ENCODE measurements around the gene SLC13A5. TPM values are rescaled to one million over a fixed set of nuclear protein-coding genes. Genes with fewer than 3 reads are reported as not detected.

Gene SLC13A5
- total RNA-seq, 4 donors from 2014 or later, result not detected

DNA sequence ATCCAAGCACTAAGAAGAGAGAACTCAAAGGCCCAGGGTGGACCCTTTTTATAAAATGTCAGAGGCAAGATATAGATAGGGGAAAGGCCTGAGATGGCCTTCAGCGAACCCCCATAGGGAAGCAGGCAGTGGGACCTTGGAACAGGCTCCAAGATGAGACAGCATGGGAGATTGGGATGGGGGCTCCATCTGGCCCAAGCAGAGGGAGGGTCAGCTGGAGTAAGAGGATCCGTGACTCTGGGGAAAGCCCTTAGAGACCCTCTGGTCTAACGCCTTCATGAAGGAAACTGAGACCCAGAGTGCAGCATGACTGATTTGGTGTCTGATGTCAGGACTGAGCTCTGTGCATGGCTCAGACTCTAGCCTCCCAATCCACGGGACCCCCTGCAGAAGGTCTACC lies 30.8 kb downstream of the SLC13A5 start:
- Histone ChIP-seq H3K4me3 (no peak overlapping the region), H3K27me3 (peaks cover 45% of the 10 kb centered on the region), H3K27ac (no peak overlapping the region), H3K9me3 (no peaks in the 10 kb centered on the region), H3K36me3 (no peaks in the 10 kb centered on the region), H3K4me1 (no peaks in the 10 kb centered on the region)
- 77 to 85% methylated on average over 2 to 4 of the region's 4 CpGs for WGBS, 2 donors (ENCODE audit: low coverage in 1 of 2)
- intact Hi-C loops (cut with DNase I; ENCODE audit: low total_unique reads) (no loop called here), in situ Hi-C loops (cut with MboI; ENCODE audit: low pct_ligation_motif_present in 1 of 4, low pct_unique_long_range_greater_than_20kb in 1 of 4, low sequenced_read_pairs in 3 of 4) (loop anchor here in 1 of 4 donors (25.0 kb wide), 1 partner anchor 105 kb away; the partner anchor contains the start of gene FBXO39)
- no peak for DNase-seq
- TF ChIP-seq POLR2AphosphoS5 (IDR thresholded peaks at IDR 0.05) (no peak), EP300 (IDR thresholded peaks at IDR 0.05; ENCODE audit: low read depth) (no peak), POLR2A (IDR thresholded peaks at IDR 0.05) (no peak)
- TF ChIP-seq, protein P1, sequence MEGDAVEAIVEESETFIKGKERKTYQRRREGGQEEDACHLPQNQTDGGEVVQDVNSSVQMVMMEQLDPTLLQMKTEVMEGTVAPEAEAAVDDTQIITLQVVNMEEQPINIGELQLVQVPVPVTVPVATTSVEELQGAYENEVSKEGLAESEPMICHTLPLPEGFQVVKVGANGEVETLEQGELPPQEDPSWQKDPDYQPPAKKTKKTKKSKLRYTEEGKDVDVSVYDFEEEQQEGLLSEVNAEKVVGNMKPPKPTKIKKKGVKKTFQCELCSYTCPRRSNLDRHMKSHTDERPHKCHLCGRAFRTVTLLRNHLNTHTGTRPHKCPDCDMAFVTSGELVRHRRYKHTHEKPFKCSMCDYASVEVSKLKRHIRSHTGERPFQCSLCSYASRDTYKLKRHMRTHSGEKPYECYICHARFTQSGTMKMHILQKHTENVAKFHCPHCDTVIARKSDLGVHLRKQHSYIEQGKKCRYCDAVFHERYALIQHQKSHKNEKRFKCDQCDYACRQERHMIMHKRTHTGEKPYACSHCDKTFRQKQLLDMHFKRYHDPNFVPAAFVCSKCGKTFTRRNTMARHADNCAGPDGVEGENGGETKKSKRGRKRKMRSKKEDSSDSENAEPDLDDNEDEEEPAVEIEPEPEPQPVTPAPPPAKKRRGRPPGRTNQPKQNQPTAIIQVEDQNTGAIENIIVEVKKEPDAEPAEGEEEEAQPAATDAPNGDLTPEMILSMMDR (IDR thresholded peaks at IDR 0.05), result no peak

DNA sequence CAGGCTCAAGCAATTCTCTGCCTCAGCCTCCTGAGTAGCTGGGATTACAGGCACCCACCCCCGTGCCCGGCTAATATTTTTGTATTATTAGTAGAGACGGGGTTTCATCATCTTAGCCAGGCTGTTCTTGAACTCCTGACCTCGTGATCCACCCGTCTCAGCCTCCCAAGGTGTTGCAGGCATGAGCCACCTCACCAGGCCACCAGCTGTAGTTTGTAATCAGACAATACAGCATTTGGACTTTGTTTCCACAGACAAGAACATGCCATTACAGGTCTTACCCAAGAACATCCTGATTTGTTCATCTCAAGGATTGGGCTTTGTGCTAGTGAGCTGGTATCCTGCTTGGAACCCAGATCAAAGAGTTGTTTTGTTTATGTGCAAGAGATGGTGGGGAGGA lies 31.5 kb downstream of the SLC13A5 start:
- in situ Hi-C loops (cut with MboI; ENCODE audit: low pct_ligation_motif_present in 1 of 4, low pct_unique_long_range_greater_than_20kb in 1 of 4, low sequenced_read_pairs in 3 of 4) (loop anchor here in 1 of 4 donors (25.0 kb wide), 1 partner anchor 106 kb away; the partner anchor contains the start of gene FBXO39), intact Hi-C loops (cut with DNase I; ENCODE audit: low total_unique reads) (no loop called here)
- H3K27ac ChIP-seq, result no peak overlapping the region
- H3K9me3 ChIP-seq, result no peaks in the 10 kb centered on the region
- no peak for DNase-seq
- H3K4me1 ChIP-seq, result no peaks in the 10 kb centered on the region
- WGBS, 2 donors (ENCODE audit: low coverage in 1 of 2), result 70% methylated on average over 5 of the region's 5 CpGs; no CpG with 5 or more reads in 1 of the 2 donors
- no peak overlapping the region for H3K4me3 ChIP-seq
- TF ChIP-seq POLR2AphosphoS5 (IDR thresholded peaks at IDR 0.05), result no peak
- TF ChIP-seq, protein P1 (IDR thresholded peaks at IDR 0.05), result no peak
- TF ChIP-seq EP300 (IDR thresholded peaks at IDR 0.05; ENCODE audit: low read depth), result no peak
- TF ChIP-seq POLR2A (IDR thresholded peaks at IDR 0.05), result no peak
- H3K27me3 ChIP-seq, result peaks cover 51% of the 10 kb centered on the region
- H3K36me3 ChIP-seq, result no peaks in the 10 kb centered on the region

DNA sequence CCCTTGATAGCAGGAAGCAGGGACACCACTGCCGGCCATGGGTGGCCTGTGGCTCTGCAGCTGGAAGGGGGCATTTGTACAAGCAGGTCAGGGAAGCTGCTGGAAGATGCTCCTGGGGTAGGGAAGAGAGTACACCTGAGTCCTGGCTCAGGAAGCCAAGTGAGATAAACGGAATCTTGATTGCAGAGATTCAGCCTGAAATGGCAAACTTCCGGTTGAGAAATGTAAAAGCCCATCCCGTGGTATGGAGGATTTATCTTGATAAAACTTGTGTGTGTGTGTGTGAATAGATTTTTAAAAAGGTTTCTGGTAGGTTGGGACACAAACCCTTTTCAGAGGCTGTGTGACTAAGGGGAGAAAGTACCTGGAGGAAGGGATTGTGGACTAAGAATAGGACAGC lies 32.0 kb downstream of the SLC13A5 start:
- no peak for DNase-seq
- H3K9me3 ChIP-seq, result no peaks in the 10 kb centered on the region
- no peaks in the 10 kb centered on the region for H3K36me3 ChIP-seq
- WGBS, 2 donors (ENCODE audit: low coverage in 1 of 2), result 61 to 67% methylated on average over 1 to 4 of the region's 4 CpGs
- no peaks in the 10 kb centered on the region for H3K4me1 ChIP-seq
- H3K4me3 ChIP-seq, result no peak overlapping the region
- in situ Hi-C loops (cut with MboI; ENCODE audit: low pct_ligation_motif_present in 1 of 4, low pct_unique_long_range_greater_than_20kb in 1 of 4, low sequenced_read_pairs in 3 of 4) (loop anchor here in 1 of 4 donors (25.0 kb wide), 1 partner anchor 106 kb away; the partner anchor contains the start of gene FBXO39), intact Hi-C loops (cut with DNase I; ENCODE audit: low total_unique reads) (no loop called here)
- TF ChIP-seq POLR2A (IDR thresholded peaks at IDR 0.05), result no peak
- no peak for TF ChIP-seq POLR2AphosphoS5 (IDR thresholded peaks at IDR 0.05)
- TF ChIP-seq EP300 (IDR thresholded peaks at IDR 0.05; ENCODE audit: low read depth), result no peak
- no peak overlapping the region for H3K27ac ChIP-seq
- H3K27me3 ChIP-seq, result peaks cover 52% of the 10 kb centered on the region

DNA sequence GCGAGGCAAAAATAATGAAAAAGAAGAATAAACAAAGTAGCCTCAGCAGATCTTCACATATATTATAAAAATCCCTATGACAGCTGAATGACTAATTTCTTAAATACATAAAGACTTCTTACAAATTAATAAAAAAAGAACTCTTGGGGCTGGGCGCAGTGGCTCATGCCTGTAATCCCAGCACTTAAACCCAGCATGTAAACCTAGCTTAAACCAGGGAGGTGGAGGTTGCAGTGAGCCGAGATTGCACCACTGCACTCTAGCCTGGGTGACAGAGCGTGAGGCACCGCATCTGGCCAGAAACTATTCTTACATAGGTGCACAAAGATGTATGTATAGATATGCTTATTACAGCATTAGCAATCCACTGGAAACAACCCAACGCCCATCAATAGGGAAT lies 33.9 kb downstream of the SLC13A5 start:
- Histone ChIP-seq H3K36me3 (no peaks in the 10 kb centered on the region), H3K9me3 (no peaks in the 10 kb centered on the region), H3K27ac (no peak overlapping the region), H3K27me3 (peaks cover 48% of the 10 kb centered on the region), H3K4me1 (no peaks in the 10 kb centered on the region), H3K4me3 (no peak overlapping the region)
- 61 to 72% methylated on average over 3 to 6 of the region's 6 CpGs for WGBS, 2 donors (ENCODE audit: low coverage in 1 of 2)
- in situ Hi-C loops (cut with MboI; ENCODE audit: low pct_ligation_motif_present in 1 of 4, low pct_unique_long_range_greater_than_20kb in 1 of 4, low sequenced_read_pairs in 3 of 4), result loop anchor here in 1 of 4 donors (25.0 kb wide), 1 partner anchor 108 kb away; the partner anchor contains the start of gene FBXO39
- intact Hi-C loops (cut with DNase I; ENCODE audit: low total_unique reads), result no loop called here
- no peak for DNase-seq
- TF ChIP-seq EP300 (IDR thresholded peaks at IDR 0.05; ENCODE audit: low read depth) (no peak), POLR2AphosphoS5 (IDR thresholded peaks at IDR 0.05) (no peak), POLR2A (IDR thresholded peaks at IDR 0.05) (no peak)
- TF ChIP-seq, protein P1 (IDR thresholded peaks at IDR 0.05), result no peak

Measured in transverse colon (tissue), 4 donors.